ENCODE data around the gene PRDM16. TPM values are rescaled to one million over a fixed set of nuclear protein-coding genes. Genes with fewer than 3 reads are reported as not detected.

The PRDM16 gene
- total RNA-seq, 1 experiment from 2014 or later = 22.3 TPM

DNA sequence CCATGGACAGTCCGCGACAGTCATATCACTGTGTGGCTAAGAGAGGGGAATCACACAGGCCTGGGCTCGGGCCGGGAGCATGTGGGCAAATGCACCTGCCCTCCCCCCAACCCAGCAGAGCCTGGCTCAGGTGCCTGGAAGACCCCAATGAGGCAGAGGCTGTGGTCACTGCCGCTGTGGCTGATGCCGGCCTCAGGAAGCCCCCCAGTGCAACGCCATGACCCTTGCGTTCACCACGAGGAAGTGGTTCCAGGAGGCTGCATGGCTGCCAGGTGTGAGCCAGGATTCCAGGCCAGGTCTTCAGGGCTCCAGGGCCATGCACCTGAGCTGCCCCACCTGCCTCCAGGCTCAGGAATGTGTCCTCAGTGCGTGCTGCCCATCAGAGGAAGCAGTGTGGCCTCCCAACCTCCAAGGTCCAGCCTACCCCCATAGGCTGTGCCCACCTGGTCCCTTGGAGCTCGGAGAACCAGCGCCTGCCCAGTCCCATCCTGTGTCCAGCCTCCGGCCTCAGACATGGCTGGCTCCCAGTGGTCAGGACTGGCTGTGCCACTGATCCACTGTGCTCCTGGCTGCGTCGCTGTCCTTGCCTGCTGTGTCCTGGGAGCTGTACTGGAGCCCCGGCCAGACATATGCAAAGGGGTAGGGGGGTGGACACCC, 393.5 kb downstream of the PRDM16 start:
- BruUV-seq (replicated peaks) = no TSS peak
- no peak overlapping the region for H3K27ac ChIP-seq (ENCODE audit: low read length)
- in situ Hi-C loops (cut with HindIII; ENCODE audit: low pct_unique_long_range_greater_than_20kb, low sequenced_read_pairs) (no loop called here), intact Hi-C loops (cut with micrococcal nuclease; ENCODE audit: unreplicated experiment) (no loop called here)
- no peaks in the 10 kb centered on the region for H3K36me3 ChIP-seq (ENCODE audit: control insufficient read depth, insufficient read depth, low read length)
- TF ChIP-seq SIN3A (IDR thresholded peaks at IDR 0.05; ENCODE audit: borderline replicate concordance, insufficient read depth, low read depth, low read length) = no peak
- TF ChIP-seq, protein P1, sequence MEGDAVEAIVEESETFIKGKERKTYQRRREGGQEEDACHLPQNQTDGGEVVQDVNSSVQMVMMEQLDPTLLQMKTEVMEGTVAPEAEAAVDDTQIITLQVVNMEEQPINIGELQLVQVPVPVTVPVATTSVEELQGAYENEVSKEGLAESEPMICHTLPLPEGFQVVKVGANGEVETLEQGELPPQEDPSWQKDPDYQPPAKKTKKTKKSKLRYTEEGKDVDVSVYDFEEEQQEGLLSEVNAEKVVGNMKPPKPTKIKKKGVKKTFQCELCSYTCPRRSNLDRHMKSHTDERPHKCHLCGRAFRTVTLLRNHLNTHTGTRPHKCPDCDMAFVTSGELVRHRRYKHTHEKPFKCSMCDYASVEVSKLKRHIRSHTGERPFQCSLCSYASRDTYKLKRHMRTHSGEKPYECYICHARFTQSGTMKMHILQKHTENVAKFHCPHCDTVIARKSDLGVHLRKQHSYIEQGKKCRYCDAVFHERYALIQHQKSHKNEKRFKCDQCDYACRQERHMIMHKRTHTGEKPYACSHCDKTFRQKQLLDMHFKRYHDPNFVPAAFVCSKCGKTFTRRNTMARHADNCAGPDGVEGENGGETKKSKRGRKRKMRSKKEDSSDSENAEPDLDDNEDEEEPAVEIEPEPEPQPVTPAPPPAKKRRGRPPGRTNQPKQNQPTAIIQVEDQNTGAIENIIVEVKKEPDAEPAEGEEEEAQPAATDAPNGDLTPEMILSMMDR (IDR thresholded peaks at IDR 0.05) = no peak
- no peak for TF ChIP-seq TCF7L2 (IDR thresholded peaks at IDR 0.05; ENCODE audit: low read depth, low read length)
- TF ChIP-seq POLR2AphosphoS5 (IDR thresholded peaks at IDR 0.05; ENCODE audit: low read depth, low read length) = no peak
- TF ChIP-seq, protein P2, sequence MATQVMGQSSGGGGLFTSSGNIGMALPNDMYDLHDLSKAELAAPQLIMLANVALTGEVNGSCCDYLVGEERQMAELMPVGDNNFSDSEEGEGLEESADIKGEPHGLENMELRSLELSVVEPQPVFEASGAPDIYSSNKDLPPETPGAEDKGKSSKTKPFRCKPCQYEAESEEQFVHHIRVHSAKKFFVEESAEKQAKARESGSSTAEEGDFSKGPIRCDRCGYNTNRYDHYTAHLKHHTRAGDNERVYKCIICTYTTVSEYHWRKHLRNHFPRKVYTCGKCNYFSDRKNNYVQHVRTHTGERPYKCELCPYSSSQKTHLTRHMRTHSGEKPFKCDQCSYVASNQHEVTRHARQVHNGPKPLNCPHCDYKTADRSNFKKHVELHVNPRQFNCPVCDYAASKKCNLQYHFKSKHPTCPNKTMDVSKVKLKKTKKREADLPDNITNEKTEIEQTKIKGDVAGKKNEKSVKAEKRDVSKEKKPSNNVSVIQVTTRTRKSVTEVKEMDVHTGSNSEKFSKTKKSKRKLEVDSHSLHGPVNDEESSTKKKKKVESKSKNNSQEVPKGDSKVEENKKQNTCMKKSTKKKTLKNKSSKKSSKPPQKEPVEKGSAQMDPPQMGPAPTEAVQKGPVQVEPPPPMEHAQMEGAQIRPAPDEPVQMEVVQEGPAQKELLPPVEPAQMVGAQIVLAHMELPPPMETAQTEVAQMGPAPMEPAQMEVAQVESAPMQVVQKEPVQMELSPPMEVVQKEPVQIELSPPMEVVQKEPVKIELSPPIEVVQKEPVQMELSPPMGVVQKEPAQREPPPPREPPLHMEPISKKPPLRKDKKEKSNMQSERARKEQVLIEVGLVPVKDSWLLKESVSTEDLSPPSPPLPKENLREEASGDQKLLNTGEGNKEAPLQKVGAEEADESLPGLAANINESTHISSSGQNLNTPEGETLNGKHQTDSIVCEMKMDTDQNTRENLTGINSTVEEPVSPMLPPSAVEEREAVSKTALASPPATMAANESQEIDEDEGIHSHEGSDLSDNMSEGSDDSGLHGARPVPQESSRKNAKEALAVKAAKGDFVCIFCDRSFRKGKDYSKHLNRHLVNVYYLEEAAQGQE (IDR thresholded peaks at IDR 0.05; ENCODE audit: insufficient read depth in 1 of 2, low read depth in 2 of 2, low read length in 1 of 2) = no peak
- CTCF ChIA-PET = no interaction called here
- H3K9me3 ChIP-seq (ENCODE audit: control insufficient read depth, insufficient read depth, low read depth, low read length) = no peaks in the 10 kb centered on the region
- ATAC-seq (no peak), DNase-seq (ENCODE audit: low read depth, low spot score) (no peak)
- 0 out of 2 replicates have a peak, but pooled peaks cover 4% of the 10 kb centered on the region for H3K4me1 ChIP-seq (ENCODE audit: control insufficient read depth, insufficient read depth, low read length)
- no peak overlapping the region for H3K4me3 ChIP-seq (ENCODE audit: low read depth in 2 of 2, low read length in 2 of 2)
- POLR2A ChIA-PET = no interaction called here
- H3K27me3 ChIP-seq (ENCODE audit: control insufficient read depth, insufficient read depth, low read length) = no peaks in the 10 kb centered on the region

DNA sequence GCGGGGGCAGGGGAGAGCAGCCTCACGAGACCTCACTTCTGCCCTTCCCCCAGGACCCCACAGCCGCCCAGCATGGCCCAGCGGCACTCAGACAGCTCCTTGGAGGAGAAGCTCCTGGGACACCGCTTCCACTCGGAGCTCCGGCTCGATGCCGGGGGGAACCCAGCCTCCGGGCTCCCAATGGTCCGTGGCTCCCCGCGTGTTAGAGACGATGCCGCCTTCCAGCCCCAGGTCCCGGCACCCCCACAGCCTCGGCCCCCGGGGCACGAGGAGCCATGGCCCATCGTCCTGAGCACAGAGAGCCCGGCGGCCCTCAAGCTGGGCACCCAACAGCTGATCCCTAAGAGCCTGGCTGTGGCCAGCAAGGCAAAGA, 394.0 kb downstream of the PRDM16 start:
- ChIA-PET POLR2A (no interaction called here), CTCF (no interaction called here)
- TF ChIP-seq POLR2AphosphoS5 (IDR thresholded peaks at IDR 0.05; ENCODE audit: low read depth, low read length) (no peak), SIN3A (IDR thresholded peaks at IDR 0.05; ENCODE audit: borderline replicate concordance, insufficient read depth, low read depth, low read length) (no peak), TCF7L2 (IDR thresholded peaks at IDR 0.05; ENCODE audit: low read depth, low read length) (no peak)
- TF ChIP-seq, protein P1 (IDR thresholded peaks at IDR 0.05) = no peak
- TF ChIP-seq, protein P2 (IDR thresholded peaks at IDR 0.05; ENCODE audit: insufficient read depth in 1 of 2, low read depth in 2 of 2, low read length in 1 of 2) = no peak
- BruUV-seq (replicated peaks) = no TSS peak
- Histone ChIP-seq H3K4me1 (ENCODE audit: control insufficient read depth, insufficient read depth, low read length) (0 out of 2 replicates have a peak, but pooled peaks cover 4% of the 10 kb centered on the region), H3K36me3 (ENCODE audit: control insufficient read depth, insufficient read depth, low read length) (no peaks in the 10 kb centered on the region), H3K27me3 (ENCODE audit: control insufficient read depth, insufficient read depth, low read length) (no peaks in the 10 kb centered on the region), H3K4me3 (ENCODE audit: low read depth in 2 of 2, low read length in 2 of 2) (no peak overlapping the region), H3K9me3 (ENCODE audit: control insufficient read depth, insufficient read depth, low read depth, low read length) (no peaks in the 10 kb centered on the region), H3K27ac (ENCODE audit: low read length) (no peak overlapping the region)
- ATAC-seq (no peak), DNase-seq (ENCODE audit: low read depth, low spot score) (no peak)
- in situ Hi-C loops (cut with HindIII; ENCODE audit: low pct_unique_long_range_greater_than_20kb, low sequenced_read_pairs) (no loop called here), intact Hi-C loops (cut with micrococcal nuclease; ENCODE audit: unreplicated experiment) (no loop called here)
